Amniotic stem cell (primary cell): ENCODE measurements around the gene GRIK2.

Experiments
- DNase-seq: peaks from one replicate; lab custom pipeline; 2025; lab: John Stamatoyannopoulos, UW

GRIK2 gene

DNA sequence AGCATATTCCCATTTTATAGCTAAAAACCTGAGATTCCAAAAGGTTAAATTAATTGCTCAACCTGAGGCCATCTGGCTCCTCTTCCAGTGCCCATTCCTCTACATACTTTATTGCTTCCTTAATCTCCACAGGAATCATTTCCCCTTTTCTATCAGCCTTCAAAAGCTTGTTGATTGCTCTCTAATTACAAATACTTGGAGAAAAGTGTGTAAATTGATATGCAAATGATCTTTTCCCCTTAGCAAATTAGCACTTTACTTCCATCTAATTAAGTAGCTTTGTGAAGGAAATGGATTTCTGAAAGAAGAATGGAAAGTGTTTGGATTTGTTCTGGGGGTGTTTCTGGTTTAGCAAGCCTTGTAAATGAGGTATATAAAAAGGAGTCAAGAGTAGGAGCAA is 323.3 kb downstream of the GRIK2 start:
- DNase-seq: no peak

DNA sequence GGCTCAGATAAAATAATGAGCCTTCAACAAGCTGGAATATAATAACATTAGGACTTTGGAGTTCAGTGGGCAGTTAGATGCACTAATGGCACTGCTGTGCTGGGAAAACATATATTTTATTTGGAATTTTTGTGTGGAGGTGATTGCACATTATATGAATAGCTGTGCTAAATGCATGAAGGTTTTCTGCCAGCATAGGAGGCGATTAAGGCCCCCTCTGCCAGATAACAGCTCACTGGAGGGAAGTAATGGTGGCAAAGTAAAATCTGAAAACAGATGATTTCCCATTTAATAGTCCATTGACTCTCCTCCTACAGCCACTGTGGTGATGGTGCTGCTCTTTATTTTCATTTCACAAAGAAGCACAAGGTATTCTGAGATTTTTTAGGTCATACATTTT is 326.0 kb downstream of the GRIK2 start:
- no peak for DNase-seq

DNA sequence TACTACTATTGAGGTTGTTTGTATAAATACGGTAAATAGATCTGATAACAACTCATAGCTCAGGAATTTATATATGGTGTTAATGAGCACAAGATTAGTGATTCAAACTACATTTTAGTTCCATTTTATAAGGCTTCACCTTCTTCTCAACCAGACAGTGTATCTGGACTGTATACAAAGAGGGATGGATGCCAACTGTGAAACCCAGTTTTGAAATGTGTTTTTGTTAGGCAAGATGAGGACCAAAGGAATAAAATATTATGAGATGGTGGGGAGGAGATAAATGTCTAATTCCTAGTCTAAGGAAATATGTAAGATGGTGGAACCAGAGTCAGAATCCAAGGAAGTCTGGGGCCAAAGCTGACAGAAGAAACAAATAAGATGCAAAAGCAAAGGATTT is 329.0 kb downstream of the GRIK2 start:
- no peak for DNase-seq

DNA sequence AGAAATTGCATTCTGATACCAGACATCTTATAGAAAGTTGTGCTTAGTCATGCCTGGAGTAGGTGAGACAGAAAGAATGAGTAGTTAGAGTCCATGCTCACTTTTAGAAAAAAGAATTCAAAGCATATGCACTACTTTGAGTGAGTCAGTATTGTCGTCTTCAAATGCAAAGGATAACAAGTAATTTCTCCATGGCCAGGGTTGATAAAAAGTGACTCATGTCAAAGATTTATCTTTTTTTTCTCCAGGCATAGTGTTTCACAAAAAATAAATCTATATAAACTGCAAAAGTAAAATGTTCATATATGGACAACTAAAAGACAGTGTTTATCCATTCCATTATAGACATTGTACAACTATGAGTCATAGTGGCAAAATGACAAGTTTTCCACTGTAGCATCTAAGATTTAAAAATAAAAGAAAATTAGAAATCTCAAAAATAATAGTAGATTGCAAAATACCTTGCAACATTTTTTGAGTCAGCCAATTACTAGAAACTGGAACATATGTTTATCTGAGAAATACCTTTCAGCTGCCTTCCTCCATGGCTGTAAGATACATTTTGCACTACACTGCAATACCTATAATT is 329.6 kb downstream of the GRIK2 start:
- peak; percentile 77 for DNase-seq

DNA sequence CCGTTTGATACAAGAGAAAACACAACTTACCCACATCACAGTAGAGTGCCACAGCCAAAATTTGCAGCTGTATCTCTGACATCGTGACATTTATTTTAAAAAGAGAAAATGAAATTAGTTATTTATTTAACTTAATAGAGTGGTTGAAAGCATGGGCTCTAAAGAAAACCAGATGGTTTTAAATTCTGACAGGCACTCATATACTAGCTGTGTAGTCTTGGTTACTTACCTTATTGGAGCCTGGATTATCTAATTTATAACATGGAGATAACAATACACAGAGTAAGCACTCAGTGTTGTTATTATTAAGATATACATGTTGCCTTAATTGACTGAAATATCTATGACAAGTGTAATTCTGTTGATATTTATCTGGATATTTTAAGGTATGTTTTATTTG is 334.9 kb downstream of the GRIK2 start:
- DNase-seq: no peak

DNA sequence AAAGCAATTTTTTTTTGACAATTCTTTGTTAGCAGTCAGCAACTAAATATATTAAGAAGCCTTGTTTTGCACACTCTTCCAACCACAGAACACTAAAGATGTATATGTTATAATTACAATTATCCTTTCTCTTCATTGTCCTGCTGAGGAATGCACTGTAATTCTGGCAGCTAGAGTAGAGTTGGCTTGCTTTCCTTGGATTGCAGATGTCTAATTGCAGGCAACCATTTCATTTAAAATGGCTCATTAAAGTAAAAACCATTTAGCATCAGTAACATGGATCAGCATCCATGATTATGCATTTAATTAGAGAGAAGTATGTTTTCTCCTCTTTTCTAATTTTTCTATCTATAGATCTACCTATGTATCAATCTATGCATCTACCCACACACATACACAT is 335.4 kb downstream of the GRIK2 start:
- DNase-seq: no peak

DNA sequence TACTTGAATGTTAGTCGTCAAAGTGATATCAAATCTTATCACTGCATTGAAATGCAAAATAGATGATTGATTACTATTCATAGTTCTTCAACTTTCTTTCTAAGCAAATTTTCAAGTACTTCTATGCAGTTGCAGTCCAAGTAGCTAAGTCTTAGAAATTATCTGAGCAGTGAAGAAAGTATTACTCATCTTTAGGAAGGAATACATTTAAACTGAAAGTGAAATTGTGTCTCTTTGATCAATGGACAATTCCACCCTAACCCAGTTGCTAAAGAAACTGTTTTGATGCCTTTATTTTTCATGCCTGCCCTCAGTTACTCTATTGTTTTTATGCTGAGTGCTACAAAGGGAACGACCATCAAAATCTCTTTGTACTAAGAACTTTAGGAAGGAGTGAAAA is 337.4 kb downstream of the GRIK2 start:
- no peak for DNase-seq

DNA sequence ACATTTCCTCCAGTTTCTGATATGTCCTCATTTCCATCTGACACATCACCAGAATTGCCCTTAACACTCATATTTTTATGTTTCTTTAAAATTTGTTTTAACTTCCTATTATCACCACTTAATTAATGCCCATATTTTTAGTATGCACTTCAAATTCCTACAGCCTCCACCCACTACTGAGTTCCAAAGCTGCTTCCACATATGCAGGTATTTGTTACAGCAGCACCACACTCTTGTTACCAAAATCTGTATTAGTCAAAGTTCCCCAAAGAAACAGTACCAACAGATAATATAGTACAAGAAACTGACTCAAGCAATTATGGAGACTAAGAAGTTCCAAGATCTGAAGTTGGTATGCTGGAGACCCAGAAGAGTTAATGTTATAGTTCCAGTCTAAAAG is 340.4 kb downstream of the GRIK2 start:
- no peak for DNase-seq

DNA sequence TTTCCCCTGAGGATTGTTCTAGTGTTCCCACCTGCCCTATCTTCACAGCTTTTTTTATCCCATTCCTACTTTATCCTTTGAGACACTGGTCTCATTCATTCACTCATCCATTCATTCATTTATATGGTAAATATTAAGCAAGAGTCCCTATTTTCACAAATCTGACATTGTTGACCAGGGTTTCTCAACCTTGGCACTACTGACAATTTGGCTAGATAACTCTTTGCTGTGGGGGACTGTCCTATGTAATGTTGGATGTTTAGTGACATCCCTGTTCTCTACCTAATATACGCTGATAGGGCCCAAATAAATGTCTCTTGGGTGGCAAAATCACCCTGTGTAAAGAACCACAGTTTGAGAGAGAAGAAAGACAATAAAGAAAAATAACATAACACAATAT is 345.0 kb downstream of the GRIK2 start:
- DNase-seq: no peak

DNA sequence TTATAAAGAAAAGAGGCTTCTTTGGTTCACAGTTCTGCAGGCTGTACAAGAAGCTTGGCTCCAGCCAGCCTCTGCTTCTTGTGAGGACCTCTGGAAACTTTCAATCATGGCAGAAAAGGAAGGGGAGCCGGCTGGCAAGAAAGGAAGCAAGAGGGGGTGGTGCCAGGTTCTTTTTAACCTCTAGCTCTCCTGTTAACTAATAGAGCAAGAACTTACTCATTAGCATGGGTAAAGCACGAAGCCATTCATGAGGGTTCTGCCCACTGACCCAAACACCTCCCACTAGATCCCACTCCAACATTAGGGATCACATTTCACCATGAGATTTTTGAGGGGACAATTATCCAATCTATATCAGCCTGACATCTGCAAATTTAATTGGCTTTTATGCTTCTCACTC is 347.1 kb downstream of the GRIK2 start:
- DNase-seq: no peak

DNA sequence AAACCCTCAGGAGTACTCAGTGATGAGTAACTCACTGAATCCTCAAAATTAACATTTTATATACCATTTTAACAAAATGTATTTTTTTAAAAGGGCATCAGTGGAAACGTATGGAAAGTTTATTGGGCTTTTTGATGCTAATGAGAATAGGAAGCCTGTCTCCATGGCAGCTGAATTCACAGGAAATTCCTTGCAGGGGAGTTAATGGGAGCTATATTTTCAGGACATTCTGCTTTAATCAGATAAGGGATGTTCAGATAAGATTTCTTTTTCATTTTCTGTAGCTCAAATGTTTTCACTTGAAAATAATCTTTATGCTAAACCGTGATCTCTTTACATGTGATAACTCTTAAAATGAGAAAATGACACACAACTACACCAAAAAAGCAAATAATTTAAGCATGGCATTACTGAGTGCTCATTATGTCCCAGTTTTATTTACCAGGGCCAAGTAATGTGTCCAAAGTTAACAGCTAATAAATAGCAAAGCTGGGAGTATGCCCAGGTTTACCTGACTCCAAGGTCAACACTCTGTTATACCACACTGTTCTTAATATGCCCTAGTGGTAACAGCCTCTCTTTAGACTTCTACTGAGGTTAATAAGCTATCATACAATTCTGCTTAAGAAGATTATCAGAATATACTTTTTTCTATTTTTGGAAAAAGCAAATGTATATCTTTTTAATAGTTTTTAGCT is 348.1 kb downstream of the GRIK2 start:
- DNase-seq: no peak

DNA sequence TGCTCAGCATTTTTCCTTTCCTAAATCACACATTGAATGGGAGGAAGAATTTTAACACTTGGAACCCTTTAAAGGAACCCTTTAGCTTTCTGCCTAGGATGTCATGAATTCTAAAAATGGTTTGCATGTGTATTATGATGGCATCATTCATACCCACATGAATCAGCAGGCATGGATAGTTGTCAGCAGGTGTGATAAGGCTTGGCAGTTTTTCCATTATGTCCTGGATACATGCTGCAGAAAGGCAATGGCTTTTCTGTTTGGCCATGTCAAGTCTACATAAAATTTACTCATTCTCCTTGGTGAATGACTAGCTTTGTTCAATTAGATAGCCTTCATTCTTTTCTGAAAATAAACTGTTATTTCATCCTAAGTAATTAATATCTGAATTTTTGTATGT is 353.7 kb downstream of the GRIK2 start:
- DNase-seq: no peak

DNA sequence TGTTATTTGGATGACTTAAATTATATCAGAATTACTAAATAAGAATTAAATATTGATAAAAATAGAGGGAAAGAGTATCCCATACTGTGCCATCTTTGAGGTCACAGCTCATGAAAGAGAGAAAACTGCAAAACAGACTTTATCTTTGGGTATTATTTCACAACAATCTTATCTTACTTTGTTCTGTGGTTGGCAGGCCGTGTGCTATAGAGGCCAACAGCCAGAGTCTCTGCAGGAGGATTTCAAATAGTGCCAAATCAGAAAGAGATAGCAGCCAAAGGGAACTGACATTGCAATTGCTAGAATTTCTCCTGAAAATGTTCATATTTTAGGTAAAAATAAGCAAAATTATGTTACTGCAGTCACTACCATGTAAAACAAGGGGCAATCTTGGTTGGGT is 354.2 kb downstream of the GRIK2 start:
- DNase-seq: no peak

DNA sequence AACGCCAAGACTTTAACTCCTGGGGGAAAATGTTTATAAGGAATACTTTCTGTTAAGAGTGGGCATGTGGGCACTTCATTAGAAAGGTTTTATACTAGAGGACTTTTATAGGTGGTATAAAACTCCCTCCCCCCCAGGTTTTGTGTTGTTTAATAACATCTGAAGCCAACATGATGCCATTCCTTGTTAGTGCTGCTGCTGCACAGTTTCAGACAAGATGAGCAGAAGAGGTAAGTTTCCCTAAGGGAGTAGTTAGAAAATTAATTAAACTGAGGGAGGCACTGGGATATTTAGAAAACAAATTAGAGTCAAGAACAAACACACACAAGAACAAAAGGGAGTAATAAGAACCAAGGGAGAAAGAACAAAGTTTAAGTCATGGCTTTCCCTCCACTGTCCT is 362.4 kb downstream of the GRIK2 start:
- DNase-seq: no peak

DNA sequence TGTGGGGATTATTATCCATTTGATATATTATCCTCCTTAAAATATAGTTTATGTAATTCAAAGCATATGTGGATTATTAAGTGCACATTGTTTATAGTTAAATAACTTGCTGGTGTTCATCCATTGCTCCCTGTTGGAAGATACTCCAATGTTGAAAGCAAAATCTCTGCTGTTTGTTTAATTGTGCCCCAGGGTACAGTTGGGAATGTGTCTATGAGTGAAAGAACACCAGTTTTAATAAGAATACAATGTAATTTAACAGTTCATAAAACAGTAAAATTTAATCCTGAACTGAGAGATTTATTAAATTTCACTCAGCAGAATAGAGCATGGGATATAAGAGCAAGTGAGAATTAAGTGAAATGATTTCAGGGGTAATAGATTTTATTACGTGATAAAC is 364.9 kb downstream of the GRIK2 start:
- no peak for DNase-seq

DNA sequence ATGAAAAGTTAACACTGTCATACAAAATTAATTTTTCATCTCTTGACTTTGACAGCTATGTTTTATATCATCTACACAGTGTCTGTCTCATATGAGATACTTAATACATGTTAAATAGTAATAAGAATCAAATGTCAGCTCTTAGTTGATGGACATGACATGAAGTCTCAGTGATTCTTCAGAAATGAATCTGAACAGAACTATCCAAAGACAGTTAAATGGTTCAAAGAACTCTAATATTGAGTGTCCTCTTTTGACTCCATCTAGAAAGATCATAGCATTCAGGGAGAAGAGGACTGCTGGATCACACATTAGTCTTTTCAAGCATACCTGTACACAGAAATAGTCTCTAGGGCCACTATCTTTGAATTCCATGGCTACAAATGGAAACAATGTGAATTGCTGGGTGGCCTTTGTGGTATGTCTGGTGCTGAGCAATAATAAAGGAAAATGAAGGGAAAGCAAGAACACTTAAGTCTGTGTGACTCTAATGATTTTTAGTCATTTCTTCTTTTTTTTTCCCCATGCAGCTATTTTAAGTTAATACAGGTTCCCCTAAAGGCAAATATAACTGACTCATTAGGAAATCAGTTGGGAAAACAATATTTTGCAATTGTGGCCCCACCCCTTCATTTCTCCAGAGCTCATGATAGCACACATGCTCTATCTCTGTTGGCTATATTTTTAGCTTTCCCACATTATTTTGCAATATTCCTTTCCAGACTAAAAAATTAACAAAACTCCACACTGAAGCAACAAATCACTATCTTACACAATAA is 367.5 kb downstream of the GRIK2 start:
- peak; percentile 47 for DNase-seq

DNA sequence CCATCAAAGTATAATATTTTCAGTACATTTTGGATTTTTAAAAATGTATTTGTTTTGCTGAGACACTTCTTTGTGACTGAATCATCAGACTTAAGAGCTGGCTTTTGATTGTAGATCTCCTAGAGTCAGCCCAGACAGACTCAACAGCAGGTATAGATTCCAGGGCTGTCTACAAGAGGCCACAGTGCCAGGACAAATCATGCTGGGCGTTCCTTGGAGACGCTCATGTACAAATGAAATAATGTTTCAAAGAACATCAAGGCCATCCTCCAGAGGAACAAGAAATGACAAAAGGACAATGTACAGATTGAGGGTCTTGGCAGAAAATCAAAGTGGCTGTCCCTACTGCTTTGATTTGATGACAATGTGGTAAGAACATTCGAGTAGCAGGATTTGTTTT is 369.3 kb downstream of the GRIK2 start:
- no peak for DNase-seq

DNA sequence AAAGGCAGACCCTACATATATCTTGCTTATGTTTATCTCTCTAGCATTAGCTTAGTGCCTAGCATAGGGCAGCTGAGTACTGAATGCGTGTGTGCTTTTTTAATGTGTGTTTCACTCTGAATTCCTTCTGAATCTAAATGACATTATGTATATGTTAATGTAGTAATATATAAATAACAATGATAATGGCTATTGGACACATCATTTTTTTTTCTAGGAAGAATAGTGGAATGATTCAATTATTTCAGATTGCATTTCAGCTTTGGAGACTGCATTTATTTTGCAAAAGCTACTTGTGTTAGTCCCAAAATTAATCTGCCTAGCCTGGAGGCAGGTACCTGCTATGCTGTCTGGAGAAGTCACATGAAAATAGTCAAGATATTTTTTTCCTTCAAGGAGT is 371.8 kb downstream of the GRIK2 start:
- no peak for DNase-seq

DNA sequence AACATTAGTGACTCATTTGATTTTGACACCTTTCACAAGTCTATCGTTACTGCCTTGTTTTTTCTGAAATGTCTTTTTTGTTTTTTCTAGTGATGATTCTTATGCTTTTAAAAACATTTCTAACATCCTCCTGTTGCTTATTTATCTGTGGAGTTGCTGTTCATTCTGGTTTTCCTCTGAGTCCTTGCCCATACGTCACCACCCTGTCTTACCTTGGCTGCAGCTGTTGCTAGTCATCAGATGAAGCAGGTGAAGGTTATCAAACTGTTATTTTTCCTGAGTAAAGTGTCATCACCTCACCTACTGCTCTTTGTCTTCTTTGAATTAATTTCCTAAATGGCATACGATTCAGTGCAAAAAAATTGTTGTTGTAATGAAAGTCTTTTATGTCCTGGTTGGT is 376.6 kb downstream of the GRIK2 start:
- DNase-seq: no peak

DNA sequence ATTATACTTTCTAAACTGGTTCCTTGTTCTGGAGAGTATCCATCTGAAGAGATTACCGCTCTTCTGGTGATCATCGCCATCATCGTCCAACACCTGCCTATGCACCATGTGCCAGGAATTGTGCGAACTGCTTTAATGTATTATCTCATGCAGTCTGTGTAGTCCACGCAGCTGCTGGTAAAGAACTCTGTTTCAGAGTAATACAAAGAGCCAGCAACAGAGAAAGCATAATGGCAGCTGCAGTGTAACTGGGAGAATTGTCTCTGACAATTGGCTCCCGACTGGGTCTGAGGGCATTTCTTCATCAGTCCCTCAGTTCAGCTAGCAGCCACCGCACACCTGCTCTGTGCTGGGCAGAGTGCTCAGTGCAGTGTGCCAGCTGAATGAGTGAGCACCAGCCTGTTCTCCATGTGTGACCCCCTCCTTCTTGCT is 383.4 kb downstream of the GRIK2 start:
- no peak for DNase-seq

DNA sequence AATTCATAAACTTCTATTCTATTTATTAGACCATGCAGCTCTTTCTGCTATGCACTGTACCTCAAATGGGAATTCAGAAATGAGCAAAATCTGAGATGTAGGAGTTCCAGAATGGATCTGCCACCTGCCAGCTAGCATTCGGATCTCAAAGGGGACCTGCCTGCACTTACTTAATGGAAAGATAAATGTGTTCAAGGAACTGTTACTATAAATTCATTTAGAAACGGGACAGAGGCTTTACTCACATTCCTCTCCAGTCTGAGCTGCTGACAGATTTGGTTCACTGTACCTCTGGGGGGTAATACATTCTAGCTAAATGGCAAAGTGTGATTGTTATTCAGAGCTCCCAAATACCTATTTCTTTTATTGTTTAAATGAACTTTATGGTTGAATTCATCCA is 384.1 kb downstream of the GRIK2 start:
- DNase-seq: no peak

DNA sequence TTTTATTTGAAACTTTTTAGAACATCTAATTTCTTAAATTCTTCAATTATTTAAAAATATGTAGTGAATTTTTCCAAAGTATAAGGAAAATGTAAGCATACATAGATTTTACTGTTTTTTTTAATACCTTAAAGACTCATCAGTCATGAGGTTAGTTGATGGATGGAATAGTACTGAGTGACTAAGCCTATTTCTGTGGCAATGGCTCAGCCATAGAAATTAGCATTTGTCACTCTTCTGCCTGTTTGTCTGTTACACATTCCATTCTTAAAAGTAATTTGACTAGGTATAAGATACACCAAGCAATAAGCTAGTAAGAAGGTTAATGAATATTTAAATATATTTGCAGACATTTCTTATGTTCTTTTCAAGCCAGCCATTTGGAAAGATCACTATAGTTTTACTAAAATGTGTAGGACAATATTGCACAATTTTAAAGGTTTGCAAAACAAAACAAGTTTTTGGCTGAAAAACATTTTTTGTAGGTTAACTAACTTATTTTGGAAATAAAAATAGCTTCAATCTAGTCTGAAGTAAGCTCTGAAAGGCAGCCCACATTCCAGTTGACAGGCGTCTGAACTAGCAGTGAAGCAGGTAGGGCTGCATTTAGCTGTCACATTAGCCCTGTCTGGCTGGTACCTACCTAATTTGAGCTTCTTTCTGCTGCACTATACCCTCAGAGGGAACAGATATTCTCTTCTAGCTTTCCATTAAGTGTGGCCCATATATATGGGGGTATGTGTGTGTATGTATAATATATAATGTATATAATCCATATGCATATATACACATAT is 385.7 kb downstream of the GRIK2 start:
- no peak for DNase-seq

DNA sequence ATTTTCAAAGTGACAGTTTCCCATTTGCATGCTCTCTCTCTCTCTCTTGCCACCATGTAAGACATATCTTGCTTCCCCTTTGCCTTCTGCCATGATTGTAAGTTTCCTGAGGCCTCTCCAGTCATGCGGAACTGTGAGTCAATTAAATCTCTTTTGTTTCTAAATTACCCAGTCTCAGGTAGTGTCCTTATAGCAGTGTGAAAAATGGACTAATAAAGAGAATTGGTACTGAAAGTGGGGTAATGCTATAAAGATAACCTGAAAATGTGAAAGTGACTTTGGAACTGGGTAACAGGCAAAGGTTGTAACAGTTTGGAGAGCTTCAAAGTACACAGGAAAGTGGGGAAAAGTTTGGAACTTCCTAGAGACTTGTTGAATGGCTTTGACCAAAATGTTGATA is 389.8 kb downstream of the GRIK2 start:
- no peak for DNase-seq
